Measurements from ENCODE around the gene CCDC15. TPM values are rescaled to one million over a fixed set of nuclear protein-coding genes. Genes with fewer than 3 reads are reported as not detected.
A peak's percentile ranks its signal among the peaks of the same experiment; 100 is the strongest.

CCDC15 gene
- total RNA-seq, 1 donor from 2014 or later = 4.0 TPM

DNA sequence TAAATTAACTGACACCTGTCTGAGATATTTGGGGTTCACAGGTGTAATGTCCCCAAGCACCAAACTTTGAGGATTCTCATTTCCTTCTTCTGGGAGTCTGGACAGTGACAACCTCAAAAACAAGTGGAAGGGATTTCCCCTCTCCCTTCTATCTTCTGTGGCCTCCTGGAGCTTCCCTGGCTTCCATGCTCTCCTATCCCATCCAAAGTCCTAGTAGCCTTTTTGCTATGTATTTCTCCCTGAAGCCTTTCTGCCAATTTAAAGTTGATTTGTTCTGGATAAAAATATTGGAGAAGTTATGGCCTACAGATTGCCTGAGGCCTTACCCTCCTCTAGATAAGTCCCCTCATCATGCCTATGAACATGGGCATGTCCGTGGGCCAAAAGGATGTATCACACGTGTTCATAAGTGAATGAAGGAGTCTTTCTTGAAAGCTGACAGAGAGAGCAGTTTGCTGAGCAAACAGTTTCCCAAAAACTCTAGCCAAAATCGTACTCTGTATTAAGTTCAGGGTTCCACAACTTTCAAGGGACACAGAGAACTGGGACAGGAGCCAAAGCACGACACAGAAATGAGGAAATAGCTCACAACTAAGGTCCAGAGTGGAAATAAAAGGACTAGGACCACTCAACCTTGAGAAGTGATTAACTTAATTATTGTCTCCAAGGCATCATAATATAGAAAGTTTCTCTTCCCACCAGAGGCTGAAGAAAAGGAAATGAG lies 24.9 kb upstream of the CCDC15 start:
- Mint-ChIP-seq H3K4me3 (ENCODE audit: low read depth) (no peak overlapping the region), H3K27ac (no peak overlapping the region), H3K9me3 (ENCODE audit: low read depth) (no peaks in the 10 kb centered on the region), H3K36me3 (ENCODE audit: insufficient read depth) (no peaks in the 10 kb centered on the region), H3K4me1 (ENCODE audit: low read depth) (no peaks in the 10 kb centered on the region), H3K27me3 (peaks cover 14% of the 10 kb centered on the region)
- TF ChIP-seq, protein P1, sequence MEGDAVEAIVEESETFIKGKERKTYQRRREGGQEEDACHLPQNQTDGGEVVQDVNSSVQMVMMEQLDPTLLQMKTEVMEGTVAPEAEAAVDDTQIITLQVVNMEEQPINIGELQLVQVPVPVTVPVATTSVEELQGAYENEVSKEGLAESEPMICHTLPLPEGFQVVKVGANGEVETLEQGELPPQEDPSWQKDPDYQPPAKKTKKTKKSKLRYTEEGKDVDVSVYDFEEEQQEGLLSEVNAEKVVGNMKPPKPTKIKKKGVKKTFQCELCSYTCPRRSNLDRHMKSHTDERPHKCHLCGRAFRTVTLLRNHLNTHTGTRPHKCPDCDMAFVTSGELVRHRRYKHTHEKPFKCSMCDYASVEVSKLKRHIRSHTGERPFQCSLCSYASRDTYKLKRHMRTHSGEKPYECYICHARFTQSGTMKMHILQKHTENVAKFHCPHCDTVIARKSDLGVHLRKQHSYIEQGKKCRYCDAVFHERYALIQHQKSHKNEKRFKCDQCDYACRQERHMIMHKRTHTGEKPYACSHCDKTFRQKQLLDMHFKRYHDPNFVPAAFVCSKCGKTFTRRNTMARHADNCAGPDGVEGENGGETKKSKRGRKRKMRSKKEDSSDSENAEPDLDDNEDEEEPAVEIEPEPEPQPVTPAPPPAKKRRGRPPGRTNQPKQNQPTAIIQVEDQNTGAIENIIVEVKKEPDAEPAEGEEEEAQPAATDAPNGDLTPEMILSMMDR (IDR thresholded peaks at IDR 0.05; ENCODE audit: unreplicated experiment) = no peak
- DNase-seq (ENCODE audit: low spot score, unreplicated experiment) = no peak

- no peak for DNase-seq (ENCODE audit: low spot score, unreplicated experiment)
- no peaks in the 10 kb centered on the region for H3K9me3 Mint-ChIP-seq (ENCODE audit: low read depth)
- H3K27ac Mint-ChIP-seq = no peak overlapping the region
- peaks cover 4% of the 10 kb centered on the region for H3K27me3 Mint-ChIP-seq
- TF ChIP-seq, protein P1 (IDR thresholded peaks at IDR 0.05; ENCODE audit: unreplicated experiment) = no peak
- H3K4me1 Mint-ChIP-seq (ENCODE audit: low read depth) = no peaks in the 10 kb centered on the region
- no peak overlapping the region for H3K4me3 Mint-ChIP-seq (ENCODE audit: low read depth)
- H3K36me3 Mint-ChIP-seq (ENCODE audit: insufficient read depth) = no peaks in the 10 kb centered on the region
Observed at GRCh38 chr11:124930799-124931198, 23.2 kb upstream of the CCDC15 start.

DNA sequence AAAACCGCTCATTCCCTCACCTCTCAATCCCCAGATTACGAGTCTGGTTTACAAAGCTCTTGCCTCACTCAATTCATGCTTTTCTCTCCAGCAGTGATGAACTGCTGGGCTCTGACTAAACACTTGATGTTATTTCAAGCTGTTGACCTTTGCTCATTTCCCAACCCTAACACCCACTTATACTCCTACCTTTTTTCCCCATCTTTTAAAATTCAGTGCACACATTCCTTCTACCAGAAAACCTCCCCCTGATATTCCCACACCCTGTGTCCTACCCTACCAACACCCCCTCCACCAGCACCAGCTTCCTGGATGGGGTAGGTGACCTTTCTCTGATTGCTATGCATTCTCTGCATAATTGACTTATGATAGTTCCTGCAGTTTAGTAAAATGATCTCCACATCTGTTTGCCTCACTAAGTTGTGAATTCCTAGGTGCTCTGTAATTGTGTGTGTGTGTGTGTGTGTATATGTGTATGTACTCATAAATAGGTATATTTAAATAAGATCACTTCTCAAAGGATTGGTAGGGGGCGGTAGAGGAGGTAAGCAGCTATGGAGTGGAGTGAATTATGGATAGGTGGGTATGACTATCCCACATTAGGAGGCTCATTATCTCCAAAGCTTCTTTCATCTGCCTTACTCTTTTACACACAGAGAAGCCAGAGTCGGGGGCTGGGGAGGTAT lies 19.0 kb upstream of the CCDC15 start:
- TF ChIP-seq, protein P1 (IDR thresholded peaks at IDR 0.05; ENCODE audit: unreplicated experiment) = peak; percentile 6
- no peak for DNase-seq (ENCODE audit: low spot score, unreplicated experiment)
- H3K4me3 Mint-ChIP-seq (ENCODE audit: low read depth) = no peak overlapping the region
- H3K4me1 Mint-ChIP-seq (ENCODE audit: low read depth) = no peaks in the 10 kb centered on the region
- H3K27me3 Mint-ChIP-seq = peaks cover 19% of the 10 kb centered on the region
- H3K36me3 Mint-ChIP-seq (ENCODE audit: insufficient read depth) = no peaks in the 10 kb centered on the region
- H3K9me3 Mint-ChIP-seq (ENCODE audit: low read depth) = no peaks in the 10 kb centered on the region
- no peak overlapping the region for H3K27ac Mint-ChIP-seq

DNA sequence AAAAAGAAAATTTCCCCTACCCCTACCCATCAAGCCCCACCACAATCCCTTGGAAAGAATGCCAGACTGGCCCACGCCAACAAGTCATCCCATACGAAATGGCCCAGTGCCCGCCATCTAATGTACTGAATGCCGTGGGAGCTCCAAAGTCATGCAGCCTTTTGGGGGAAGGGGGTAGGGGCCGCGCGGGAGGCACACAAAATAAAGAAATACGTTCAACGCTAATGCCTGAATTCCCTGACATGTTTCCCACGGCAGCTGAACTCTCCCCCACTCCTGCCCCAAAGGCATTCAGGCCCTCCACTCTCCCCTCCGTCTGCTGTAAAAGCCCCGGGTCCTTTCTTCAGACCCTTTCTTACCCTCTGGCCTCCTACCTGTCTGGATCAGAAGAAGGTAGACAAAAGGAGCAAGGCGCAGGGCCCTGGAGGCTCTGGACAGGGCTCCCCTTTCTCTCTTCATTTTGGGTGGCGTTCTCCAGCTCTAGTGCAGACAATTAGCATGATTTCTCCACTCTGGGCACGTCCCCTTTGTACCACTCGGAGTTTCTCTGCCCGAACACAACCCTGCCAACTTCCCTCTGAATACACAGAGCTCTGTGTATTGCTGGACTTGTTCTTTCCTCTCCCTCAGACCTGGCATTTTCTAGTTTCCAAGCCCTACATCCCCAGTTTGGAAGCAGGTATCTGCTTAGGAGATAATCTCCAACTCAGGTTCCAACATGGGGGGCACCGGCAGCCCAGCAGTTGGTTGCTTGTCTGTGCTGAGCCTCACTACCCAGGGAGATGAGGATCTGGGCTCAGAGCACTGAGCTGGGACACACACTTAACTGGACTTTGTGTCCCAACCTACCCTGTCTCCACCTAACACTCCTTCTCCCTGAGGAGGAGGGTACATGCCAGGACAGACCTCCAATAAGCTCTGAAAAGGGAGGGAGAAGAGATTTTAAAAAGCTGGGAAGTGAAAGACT lies 18.2 kb upstream of the CCDC15 start, which contains the start of gene HEPACAM:
TSS of gene HEPACAM (minus strand) at position 500 of the 967 bp plus-strand sequence. CDS start at position 459, 41 bp downstream.
- Mint-ChIP-seq H3K9me3 (ENCODE audit: low read depth) (no peaks in the 10 kb centered on the region), H3K27me3 (peaks cover 19% of the 10 kb centered on the region), H3K4me3 (ENCODE audit: low read depth) (no peak within 1 kb of the TSS), H3K27ac (no peak within 1 kb of the TSS), H3K36me3 (ENCODE audit: insufficient read depth) (no peaks in the 10 kb centered on the region), H3K4me1 (ENCODE audit: low read depth) (no peaks in the 10 kb centered on the region)
- TF ChIP-seq, protein P1 (IDR thresholded peaks at IDR 0.05; ENCODE audit: unreplicated experiment) = no peak
- DNase-seq (ENCODE audit: low spot score, unreplicated experiment) = no peak
